ENCODE data around the gene TOMM22.
A peak's percentile ranks its signal among the peaks of the same experiment; 100 is the strongest.

TOMM22 gene

DNA sequence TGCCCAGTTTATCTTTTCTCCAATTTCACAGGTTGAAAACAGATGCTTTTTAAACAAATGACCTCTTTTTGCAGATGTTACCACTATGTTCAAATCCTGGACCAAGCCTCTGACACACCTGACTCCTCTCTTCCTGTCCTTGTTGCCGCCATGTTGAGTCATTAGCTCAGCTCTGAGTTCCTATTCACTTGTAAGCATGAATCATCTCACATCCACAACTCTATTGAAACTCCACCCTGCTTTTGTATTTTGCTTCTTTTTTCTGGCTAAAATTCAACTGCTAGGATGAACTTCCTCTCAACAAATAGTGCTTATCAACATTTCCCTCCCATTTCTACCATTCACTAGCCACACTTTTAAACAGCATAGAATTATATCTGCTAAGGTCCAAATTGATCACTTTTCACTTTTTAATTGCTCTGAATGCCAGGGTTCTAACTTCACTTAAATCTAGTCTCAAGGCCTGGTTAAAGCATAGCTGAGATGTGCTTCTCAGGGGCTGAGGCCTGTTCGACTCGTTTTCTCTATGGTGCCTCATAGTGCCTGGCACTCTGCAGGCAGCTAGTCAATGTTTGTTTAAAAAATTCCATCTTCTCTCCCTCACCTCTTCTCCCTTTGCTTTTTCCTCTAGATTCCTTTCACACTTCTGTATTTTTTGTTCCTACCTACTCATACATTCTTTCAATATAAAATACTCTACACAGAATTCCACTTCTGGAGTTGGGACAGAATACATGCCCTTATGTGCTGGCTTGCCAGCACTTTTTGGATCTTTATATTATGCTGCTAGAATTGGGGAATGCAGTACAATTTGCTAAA, 15.1 kb downstream of the TOMM22 start:
- peak; percentile 32 for DNase-seq

DNA sequence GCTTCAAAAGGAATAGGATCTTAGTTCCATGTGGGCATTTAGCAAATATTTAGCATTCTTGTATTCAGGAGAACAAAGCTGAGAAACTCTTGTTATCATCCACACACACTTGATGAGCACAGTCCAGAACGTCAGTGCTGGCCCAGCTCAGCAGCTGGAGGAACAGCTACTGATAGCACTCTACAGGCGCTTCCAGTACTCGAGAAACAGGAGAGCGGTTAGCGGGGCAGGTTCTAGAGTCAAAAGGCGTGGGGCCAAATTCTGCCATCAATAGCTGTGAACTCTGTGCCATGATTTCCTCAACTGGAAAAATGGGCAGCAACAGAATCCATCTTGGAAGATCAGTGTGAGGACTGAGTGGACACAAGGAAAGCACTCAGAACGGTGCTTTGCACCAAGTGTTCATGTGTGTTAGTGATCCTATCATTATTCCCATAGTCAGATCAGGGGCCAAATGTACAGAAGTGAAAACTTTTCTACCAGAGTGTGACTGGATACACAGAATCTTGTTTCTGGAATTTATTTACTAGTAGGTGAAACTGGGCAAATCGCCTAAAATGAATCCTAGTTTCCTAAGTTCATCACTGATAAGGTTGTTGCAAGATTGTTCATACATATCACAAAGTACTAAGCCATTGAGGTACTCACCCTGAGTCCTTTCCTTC, 15.8 kb downstream of the TOMM22 start:
- no peak for DNase-seq

DNA sequence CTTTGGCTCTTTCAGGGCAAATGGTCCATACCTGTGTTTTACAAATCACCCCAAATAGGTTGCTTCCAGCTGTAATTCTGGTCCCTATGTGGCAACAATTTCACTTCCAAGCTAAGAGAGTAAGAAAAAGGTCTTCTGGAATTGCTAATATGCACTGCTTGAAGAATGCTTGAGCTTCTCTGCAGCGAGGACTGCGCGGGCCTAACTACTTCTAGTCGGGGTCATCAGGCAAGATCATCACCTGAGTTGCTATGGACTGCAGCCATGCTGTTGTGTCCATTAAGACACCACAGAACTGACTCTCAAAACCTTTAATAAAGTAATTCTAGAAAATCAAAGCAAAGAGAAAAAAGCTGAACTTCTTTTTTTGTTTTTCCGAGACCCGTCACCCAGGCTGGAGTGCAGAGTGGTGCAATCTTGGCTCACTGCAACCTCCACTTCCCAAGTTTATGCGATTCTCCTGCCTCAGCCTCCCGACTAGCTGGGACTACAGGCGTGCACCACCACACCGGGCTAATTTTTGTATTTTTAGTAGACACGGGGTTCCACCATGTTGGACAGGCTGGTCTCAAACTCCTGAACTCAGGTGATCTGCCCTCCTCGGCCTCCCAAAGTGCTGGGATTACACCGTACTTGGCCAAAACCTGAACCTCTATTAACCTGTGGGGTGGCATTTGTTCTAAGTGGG, 16.8 kb downstream of the TOMM22 start:
- no peak for DNase-seq

DNA sequence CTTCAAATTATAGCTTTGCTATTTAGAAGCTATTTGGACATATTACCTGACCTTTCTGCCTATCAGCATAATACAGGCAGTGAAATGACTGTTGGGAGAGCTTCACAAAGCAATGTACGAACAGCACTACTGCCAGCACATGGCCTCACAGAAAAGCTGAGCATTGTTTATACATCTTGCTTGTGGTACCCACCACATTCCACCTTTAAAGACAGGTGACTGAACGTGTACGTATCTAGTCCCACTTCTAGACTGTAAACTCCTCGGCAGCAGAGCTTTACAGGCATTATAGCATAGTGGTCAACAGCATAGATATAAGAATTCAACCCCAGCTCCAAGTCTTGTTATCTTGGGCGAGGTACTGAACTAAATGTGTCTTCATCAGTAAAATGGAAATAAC, 17.4 kb downstream of the TOMM22 start:
- no peak for DNase-seq

DNA sequence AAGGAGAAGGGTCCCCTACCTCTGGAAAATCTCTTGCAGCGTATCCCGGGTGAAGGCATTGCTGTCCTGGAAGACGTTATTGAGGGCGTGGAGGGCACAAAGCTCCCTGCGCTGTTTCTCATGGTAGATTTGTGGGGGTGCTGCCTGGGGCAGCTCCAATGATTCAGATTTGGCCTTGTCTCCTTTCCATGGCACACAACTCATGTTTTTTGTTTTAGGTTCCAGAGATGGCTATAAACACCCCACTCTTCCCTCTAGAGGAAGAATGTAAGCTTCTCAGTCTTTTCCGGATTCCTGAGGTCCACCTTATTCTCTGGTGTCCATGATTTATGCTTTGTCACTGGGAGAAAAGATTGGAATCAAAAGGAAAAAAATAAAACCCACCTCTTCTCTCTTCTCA, 18.0 kb downstream of the TOMM22 start:
- DNase-seq = no peak

DNA sequence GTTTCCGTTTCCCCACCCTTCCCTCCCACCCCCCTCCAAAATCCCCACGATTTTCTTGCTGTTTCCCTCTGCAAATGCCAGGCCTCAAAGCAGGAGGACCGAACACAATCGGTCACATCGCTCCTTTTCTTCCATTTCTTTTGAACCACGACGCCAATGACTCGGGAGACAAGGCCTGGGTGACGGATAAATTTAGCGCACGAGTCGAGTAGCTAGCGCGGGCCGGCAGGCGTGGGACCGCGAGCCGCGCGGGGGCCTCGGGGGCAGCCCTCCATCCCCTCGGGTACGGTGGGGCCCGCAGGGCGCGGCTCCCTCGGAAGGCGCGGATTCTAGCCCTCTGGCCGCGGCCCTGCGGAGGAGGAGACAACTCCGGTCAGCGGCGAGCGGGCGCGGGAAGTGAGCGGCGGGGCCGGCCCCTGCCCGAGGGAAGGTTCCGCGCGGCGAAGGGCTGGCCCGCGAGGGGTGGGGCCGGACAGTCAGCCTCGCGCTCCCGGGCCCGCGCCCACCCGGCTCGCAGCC, 18.6 kb downstream of the TOMM22 start:
- DNase-seq = no peak

DNA sequence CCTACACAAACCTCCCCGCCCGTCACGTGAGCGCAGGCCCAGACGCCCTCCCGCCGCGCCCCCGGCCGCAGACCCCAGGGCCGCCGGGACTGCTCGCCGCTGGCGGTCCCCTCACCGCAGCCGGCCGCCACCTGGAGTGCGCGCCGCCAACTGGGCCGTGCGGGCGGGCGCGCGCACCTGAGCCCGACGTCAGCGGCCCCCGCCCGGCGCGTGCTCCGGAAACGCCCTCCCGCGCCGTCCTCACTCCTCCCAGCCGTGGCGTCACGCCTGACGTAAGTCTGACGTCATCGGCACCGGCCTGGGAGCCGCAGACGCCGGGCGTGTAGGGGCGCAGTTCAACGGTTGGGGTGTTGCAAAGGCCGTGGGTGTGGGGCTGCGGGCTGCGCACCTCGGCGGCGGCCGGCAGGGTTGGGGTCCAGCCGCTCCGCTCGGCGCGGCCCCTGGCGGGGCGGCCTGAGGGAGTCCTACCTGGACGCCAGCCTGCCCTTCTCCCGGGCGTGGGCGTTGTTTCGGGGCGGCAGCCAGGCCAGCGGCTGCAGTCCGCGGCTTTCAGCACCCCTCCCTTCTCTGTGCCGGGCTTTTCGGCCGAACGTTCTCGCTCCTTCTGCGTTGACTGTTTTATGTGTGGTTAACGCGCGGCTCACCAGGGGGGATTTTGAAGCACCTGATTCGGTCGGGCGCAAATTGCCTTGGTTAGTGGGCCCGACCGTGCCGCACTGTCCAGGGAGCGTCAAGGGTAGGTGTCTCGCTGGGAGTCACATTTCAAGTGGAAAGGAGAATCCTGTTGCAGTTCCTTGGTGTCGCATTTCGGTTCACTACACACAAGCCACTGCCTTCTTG, 19.3 kb downstream of the TOMM22 start, which contains the start of gene JOSD1:
Gene JOSD1 (minus strand): TSS at position 155 of the 840 bp plus-strand sequence. CDS start 956 bp downstream, outside the sequence.
- DNase-seq = peak; percentile 99

DNA sequence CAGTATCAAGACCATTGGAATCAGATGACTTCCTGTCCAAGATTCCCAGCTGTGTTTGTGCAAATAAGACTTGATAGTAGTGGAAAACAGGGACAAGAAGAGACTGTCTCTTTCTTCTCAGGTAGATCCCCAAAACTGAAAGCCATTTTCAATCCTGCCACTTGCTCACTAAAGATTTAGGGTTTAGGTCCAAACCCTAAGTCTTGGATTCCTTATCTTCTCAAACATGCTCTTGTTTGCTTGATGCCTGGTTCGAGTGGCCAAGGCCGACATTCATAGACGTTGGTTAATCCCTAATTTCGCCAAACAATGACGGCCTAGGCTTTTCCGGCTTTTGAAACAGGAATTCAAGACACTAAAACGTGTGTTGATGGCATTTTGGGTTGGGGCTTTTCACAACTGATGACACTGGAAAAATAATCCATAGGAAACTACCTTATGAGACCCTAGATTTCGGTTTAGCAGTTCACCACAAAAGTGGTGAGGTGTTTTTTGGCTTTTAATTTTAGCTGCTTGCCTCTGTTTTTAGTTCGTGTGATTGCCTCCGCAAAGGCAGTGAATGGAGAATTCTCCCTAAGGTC, 23.0 kb downstream of the TOMM22 start:
- DNase-seq = no peak

DNA sequence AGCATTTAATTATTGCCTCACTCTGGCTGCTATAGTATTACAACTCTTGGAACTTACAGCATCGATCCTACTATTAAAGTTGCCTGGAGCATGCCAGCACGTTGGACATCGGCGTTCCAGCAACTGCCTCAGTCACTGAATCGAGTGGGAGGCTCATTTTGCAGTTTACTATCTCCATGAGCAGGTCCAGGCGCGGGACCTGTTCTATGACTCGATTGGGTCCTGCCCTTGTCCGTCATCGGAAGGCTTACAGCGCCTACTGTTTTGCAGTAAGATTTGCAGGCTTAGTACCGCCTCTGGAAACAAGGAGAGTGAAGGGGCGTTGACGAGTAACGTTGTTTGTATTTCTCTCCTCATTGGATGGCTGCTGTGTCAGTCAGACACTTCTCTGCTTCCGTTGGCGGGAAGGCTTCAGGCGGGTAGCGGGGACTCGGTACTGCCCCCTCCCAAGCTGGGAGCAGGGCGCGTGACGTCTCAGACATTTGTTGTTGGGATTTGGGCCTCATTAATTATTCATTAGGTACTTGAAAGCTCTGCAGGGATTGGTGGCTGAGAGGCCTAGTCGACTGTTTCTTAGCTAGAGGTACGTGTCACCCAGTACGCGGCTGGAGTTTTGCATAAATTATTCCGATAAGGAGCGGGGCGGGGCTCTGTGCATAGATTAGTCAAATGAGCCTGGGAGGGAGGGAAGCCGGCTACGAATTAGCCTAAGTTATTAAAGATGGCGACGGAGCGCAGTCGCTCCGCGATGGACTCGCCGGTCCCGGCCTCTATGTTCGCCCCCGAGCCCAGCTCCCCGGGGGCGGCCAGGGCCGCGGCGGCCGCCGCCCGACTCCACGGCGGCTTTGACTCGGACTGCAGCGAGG, 23.7 kb downstream of the TOMM22 start, which contains the start of gene GTPBP1:
Gene GTPBP1 (plus strand): TSS at position 710 of the 866 bp plus-strand sequence. CDS start 12 bp downstream, at position 722.
- DNase-seq = peak; percentile 99

DNA sequence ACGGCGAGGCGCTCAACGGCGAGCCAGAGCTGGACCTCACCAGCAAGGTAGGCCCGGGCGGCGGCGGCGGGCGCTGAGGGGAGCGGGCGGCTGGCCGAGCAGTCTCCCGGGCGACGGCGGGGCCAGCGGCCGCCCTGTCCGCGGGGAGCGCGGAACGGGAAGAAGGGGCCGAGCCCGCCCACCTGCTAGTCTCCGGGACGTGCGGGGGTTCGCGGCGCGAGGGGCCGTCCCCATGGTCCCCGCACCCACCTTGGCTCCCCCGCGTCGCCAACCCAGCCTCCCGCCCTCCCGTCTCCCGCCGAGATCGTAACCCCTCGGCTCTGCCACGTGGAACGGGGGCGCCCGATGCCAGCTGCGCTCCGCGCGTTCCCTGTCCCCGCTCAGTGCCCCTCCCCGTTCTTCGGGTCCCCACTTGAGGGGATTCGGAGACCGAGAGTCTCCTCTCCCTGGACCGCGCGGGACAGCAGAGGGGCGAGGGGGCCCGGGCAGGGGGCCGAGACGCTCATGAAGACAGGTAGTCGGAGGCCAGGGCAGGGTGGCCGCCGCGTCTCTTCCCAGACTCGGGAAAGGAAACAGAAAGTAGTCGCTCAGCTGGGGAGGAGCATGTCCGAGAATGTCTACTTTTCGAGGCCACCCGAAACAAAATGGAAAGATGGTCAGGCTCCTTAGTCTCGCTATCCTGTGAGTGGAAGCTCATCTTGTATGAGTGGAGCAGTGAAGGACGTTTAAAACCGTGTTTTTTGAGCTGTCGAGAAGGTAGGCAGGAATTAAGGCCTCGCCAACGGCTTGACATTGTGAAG, 24.5 kb downstream of the TOMM22 start:
- DNase-seq = peak; percentile 34

DNA sequence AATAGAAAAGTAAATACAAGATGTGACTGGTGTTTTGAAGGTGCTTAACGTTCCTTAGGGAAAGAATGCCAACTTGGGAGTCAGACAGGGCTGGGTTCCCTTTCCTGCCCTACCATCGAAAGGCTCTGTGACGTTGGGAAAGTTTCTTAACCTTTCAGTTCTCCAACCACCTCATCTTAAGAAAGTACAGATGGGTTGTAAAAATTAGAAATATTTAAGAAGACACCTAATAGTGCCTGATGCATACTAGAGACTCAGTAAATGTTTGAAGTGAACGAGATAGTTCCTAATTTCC, 25.1 kb downstream of the TOMM22 start:
- DNase-seq = no peak

DNA sequence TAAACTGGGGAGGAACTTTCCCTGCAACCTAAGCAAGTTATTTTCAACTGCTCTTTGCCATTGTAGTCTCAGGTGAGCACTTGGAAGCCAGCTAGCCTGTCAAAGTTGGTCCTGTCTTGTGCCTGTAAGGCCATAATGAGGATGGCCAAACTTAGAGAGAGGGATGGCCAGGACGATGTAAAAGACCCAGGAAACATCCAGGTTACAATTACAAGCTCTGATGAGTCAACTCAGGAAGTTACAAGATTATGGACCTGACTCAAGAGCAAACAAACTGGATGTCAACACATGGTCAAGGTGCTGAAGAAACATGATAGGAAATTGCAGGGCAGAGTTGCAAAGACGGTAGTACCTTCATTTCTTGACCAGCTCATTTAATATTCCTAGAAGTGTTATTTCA, 25.6 kb downstream of the TOMM22 start:
- DNase-seq = no peak

DNA sequence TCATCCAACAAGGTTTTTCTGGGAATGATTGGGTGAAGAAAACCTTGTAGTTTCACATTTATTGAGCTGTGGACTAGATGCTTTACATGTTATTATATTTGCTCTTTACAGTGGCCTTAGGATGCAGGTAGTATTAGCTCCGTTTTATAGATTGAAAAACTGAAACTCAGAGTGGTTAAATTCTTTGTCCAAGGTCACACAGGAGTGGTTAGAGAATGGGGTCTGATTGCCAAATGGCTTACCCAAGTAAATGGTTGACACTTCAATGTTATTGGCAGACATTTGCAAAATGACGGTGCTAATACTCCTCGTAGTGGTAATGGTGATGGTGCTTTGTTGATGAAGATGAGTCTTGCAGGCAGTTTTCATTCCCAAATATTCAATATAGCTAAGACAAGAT, 26.2 kb downstream of the TOMM22 start:
- DNase-seq = no peak

DNA sequence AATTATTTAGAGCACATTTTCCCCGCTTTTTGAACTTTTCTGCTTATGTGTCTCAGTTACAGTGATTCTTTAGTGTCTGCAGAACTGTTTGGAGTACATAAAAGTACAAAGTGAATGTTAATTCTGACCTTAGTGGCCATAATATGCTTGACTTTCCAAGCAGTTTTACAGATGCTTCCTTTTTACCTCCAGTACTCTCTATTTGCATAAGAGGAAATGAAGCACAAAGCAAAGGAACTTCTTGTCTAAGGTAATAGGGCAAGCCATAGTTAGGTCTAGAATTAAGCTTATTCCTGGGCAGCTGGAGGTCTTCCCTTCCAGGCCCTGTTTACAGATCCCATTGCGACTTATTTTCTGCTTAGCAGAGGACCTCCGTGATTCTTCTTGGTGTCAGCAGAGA, 27.5 kb downstream of the TOMM22 start:
- no peak for DNase-seq

DNA sequence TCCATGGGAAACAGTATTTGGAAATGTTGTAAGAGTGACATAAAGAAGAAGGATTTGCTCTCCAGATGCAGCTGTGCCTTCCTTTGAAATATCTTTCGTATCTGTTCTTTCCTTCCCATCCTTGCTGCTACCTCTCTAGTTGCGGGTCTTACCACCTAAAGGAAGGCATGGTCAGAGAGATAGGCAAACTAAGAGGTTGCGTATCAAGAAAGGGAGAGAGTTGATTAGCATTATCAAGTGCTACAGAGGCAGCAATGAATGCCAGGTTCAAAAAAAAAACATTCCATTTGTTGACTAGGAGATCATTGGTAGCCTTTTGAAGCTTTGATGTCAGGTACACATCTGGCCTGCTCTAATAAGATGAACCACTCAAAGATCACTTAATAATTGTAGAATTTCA, 28.6 kb downstream of the TOMM22 start:
- no peak for DNase-seq

DNA sequence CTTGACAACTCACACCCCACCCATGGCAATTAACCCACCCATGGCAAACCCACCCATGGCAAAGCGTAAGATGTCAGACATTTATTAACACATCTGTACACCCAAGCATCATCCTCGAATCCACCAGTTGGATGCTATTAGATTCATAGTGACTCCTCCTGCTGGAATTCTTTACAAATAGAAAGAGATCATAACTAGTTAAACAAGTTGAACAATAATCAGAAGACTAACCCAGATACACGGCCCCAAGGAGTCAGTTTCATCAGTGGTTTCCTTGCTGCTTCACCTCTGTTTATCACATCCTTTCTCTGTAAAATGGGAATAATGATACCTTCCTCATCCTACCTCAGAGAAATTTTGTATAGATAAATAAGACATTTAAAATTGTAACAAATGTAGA, 29.1 kb downstream of the TOMM22 start:
- DNase-seq = no peak

DNA sequence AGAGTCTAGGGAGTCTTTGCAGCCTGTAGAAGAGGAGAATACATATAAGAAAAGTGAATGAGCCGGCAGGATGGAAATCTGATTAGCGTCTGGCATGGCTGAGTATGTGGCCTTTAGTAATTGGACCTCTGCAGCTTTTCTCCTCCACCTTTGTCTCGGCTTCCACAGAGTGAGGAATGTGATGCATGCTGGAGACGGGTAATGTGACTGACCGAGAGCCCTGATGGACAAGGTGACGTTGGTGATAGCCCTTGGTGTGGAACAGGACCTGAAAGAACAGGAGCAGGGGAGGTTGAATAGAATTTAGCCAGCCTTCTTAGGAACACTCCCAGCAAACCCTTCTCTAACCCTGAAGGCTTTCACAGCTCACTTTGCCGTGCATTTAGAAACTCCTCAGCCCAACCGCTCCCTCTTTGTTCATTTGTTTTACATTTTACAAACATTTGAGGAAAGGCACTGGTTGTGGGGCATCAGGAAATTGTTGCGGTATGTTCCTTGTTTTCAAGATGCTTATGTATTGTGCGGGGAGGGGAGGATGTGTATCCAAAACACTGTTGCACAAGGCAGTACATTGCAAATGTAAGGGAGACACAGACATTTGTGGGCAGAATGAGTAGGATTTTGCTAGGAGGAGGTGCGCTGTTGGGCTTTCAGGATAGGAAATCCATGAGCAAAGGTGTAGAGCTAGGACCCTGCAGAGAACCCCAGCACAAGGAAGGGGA, 30.9 kb downstream of the TOMM22 start:
- DNase-seq = no peak

DNA sequence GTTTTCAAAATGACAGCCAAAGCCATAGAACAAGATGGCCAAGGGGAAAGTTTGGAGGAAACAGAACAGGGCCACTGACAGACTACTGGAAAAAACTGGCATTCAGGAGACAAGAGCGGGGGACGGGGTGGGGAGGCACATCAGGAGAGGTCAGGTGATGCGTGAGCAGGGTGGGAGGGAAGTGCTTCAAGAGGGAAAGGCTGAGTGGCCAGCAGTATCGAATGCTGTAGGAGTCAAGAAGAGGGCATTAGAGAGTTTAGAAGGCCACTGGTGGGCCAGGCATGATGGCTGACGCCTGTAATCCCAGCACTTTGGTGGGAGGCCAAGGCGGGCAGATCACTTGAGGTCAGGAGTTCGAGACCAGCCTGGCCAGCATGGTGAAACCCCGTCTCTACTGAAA, 32.2 kb downstream of the TOMM22 start:
- DNase-seq = no peak

DNA sequence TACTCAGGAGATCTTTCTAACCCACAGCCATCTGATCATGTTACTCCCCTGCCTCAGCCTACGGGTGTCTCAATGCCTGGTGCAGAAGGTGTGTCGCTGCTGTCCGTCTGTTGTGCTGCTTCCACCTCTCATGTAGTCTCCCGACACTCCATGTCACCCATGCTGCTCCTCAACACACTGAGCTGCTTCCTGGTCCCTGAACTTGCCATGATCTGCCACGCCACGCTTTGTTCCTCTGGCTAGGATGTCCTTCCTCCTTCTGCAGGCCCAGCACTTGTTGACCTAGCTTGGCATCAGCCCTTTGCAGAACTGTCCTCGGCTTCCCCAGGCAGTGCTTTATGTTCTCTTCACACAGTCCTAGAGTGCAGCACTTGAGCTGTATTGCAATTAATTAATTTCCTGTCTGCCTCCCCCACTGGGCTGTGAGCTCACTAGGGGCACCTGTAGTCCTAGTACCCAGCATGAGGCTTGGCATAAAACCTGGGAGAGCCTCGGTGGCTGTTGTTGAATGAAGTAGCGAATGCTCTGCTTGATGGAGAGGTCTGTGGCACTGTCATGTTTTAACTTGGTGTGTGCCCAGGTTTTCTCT, 33.5 kb downstream of the TOMM22 start:
- no peak for DNase-seq
